ENCODE data around the gene ZNF106. TPM values are rescaled to one million over a fixed set of nuclear protein-coding genes. Genes with fewer than 3 reads are reported as not detected.

ZNF106 gene
- total RNA-seq, 1 experiment from 2014 or later: 28.5 TPM

GRCh38 chr15:42507514-42507913 is 16.6 kb upstream of the ZNF106 start:
- TF ChIP-seq MAX (IDR thresholded peaks at IDR 0.05) (no peak), CEBPB (IDR thresholded peaks at IDR 0.05; ENCODE audit: low read depth) (no peak), SRF (IDR thresholded peaks at IDR 0.05; ENCODE audit: low read depth) (no peak), EGR1 (IDR thresholded peaks at IDR 0.05; ENCODE audit: low read depth) (no peak), SIN3A (IDR thresholded peaks at IDR 0.05; ENCODE audit: low read depth) (no peak), ZFX (IDR thresholded peaks at IDR 0.05) (no peak), TCF7L2 (IDR thresholded peaks at IDR 0.05; ENCODE audit: borderline replicate concordance, extremely low read depth, insufficient read depth, insufficient read length) (no peak), POLR2AphosphoS5 (IDR thresholded peaks at IDR 0.05; ENCODE audit: low read depth, low read length) (no peak), ZNF274 (IDR thresholded peaks at IDR 0.05; ENCODE audit: low read depth, low read length) (no peak), SP1 (IDR thresholded peaks at IDR 0.05; ENCODE audit: low read depth) (no peak)
- ChIA-PET POLR2A (no interaction called here), CTCF (no interaction called here), RAD21 (ENCODE audit: low non-redundant PET in 1 of 2, low total read pairs in 2 of 2, uncharacterized antibody in 2 of 2, unreplicated experiment in 2 of 2) (no interaction called here)
- H3K9ac ChIP-seq (ENCODE audit: low read length): no peak overlapping the region
- peaks cover 8% of the 10 kb centered on the region; the same call in 1 of the 2 replicates for H3K79me2 ChIP-seq (ENCODE audit: insufficient read depth, low read length)
- DNase-seq (ENCODE audit: low read depth, low spot score) (no peak), ATAC-seq (no peak)
- peaks cover 0 to 6% of the 10 kb centered on the region in 2 experiments; a peak in 1 of 4 replicates for H3K4me1 ChIP-seq (ENCODE audit: control insufficient read depth in 1 of 2, insufficient read depth in 2 of 2, low read length in 2 of 2)
- H3K36me3 ChIP-seq (ENCODE audit: control insufficient read depth in 1 of 2, insufficient read depth in 2 of 2, low read length in 2 of 2): no peaks in the 10 kb centered on the region
- H3K9me2 ChIP-seq (ENCODE audit: insufficient read depth): no peaks in the 10 kb centered on the region
- H3K4me3 ChIP-seq (replicated peaks in 1 of 2; ENCODE audit: low read depth in 1 of 2, low read length in 2 of 2): no peak overlapping the region
- no peaks in the 10 kb centered on the region for H3K9me3 ChIP-seq (ENCODE audit: control insufficient read depth in 1 of 2, insufficient read depth in 1 of 2, low read depth in 1 of 2, low read length in 2 of 2)
- H4K20me1 ChIP-seq (ENCODE audit: insufficient read depth): no peaks in the 10 kb centered on the region
- no peak overlapping the region for H2AFZ ChIP-seq (ENCODE audit: low read depth, low read length, poor library complexity, severe bottlenecking)
- BruUV-seq (replicated peaks): no TSS peak
- H3K4me2 ChIP-seq (ENCODE audit: low read length): no peak overlapping the region
- no peaks in the 10 kb centered on the region for H3K27me3 ChIP-seq (ENCODE audit: insufficient read depth, low read length)
- no peak overlapping the region for H3K27ac ChIP-seq (ENCODE audit: low read depth, low read length)
- intact Hi-C loops (cut with micrococcal nuclease): no loop called here

GRCh38 chr15:42504631-42505030 is 13.7 kb upstream of the ZNF106 start:
- Histone ChIP-seq H3K9ac (ENCODE audit: low read length) (no peak overlapping the region), H3K4me1 (ENCODE audit: control insufficient read depth in 1 of 2, insufficient read depth in 2 of 2, low read length in 2 of 2) (peaks cover 4 to 12% of the 10 kb centered on the region in 2 experiments), H2AFZ (ENCODE audit: low read depth, low read length, poor library complexity, severe bottlenecking) (no peak overlapping the region), H3K36me3 (ENCODE audit: control insufficient read depth in 1 of 2, insufficient read depth in 2 of 2, low read length in 2 of 2) (no peaks in the 10 kb centered on the region), H3K27me3 (ENCODE audit: insufficient read depth, low read length) (no peaks in the 10 kb centered on the region), H3K9me2 (ENCODE audit: insufficient read depth) (no peaks in the 10 kb centered on the region), H4K20me1 (ENCODE audit: insufficient read depth) (no peaks in the 10 kb centered on the region), H3K79me2 (ENCODE audit: insufficient read depth, low read length) (peaks cover 14% of the 10 kb centered on the region; the same call in 1 of the 2 replicates), H3K27ac (ENCODE audit: low read depth, low read length) (no peak overlapping the region), H3K4me3 (replicated peaks in 1 of 2; ENCODE audit: low read depth in 1 of 2, low read length in 2 of 2) (no peak overlapping the region), H3K9me3 (ENCODE audit: control insufficient read depth in 1 of 2, insufficient read depth in 1 of 2, low read depth in 1 of 2, low read length in 2 of 2) (no peaks in the 10 kb centered on the region), H3K4me2 (ENCODE audit: low read length) (no peak overlapping the region)
- RAD21 ChIA-PET (ENCODE audit: low non-redundant PET in 1 of 2, low total read pairs in 2 of 2, uncharacterized antibody in 2 of 2, unreplicated experiment in 2 of 2): no interaction called here
- CTCF ChIA-PET: no interaction called here
- intact Hi-C loops (cut with micrococcal nuclease): no loop called here
- no TSS peak for BruUV-seq (replicated peaks)
- POLR2A ChIA-PET: interaction anchor here (2.2 kb wide), 1 partner anchor 9 kb away, joined by 7 read pairs; the partner anchor contains the start of gene SNAP23
- DNase-seq (ENCODE audit: low read depth, low spot score): no peak
- TF ChIP-seq TCF7L2 (IDR thresholded peaks at IDR 0.05; ENCODE audit: borderline replicate concordance, extremely low read depth, insufficient read depth, insufficient read length) (no peak), SIN3A (IDR thresholded peaks at IDR 0.05; ENCODE audit: low read depth) (no peak), YY1 (IDR thresholded peaks at IDR 0.05; ENCODE audit: extremely low read depth, insufficient replicate concordance, low read depth, low read length) (no peak), CEBPB (IDR thresholded peaks at IDR 0.05; ENCODE audit: low read depth) (no peak), ZBTB33 (IDR thresholded peaks at IDR 0.05; ENCODE audit: extremely low read depth, insufficient replicate concordance, low read length) (no peak), ZNF274 (IDR thresholded peaks at IDR 0.05; ENCODE audit: low read depth, low read length) (no peak), REST (IDR thresholded peaks at IDR 0.05; ENCODE audit: low read depth) (no peak), POLR2AphosphoS5 (IDR thresholded peaks at IDR 0.05; ENCODE audit: low read depth, low read length) (no peak)
- ATAC-seq: no peak
